Mesenchymal stem cell (in vitro differentiated cells and primary cell): Measurements from ENCODE around the gene TNNC1.
A peak's percentile ranks its signal among the peaks of the same experiment; 100 is the strongest.

Experiments
- DNase-seq: peaks from one replicate; pipeline ENCODE4 v3.0.0-alpha.2; 2013
- H2AFZ ChIP-seq: one replicate; pipeline ENCODE4 v1.6.1; 2013; ENCODE audit warnings: low read depth, mild to moderate bottlenecking, control low read depth, inconsistent platforms, low read length, moderate library complexity
- H2AK5ac ChIP-seq: 2 replicates; pipeline ENCODE4 v1.6.1; 2013; ENCODE audit warnings: low read length, moderate library complexity, mild to moderate bottlenecking, inconsistent platforms; ENCODE audit not compliant: severe bottlenecking
- H2BK120ac ChIP-seq: one replicate; pipeline ENCODE4 v1.6.1; 2013; ENCODE audit warnings: low read depth, mild to moderate bottlenecking, inconsistent platforms, low read length, moderate library complexity
- H2BK12ac ChIP-seq, 2 experiments: one replicate each; pipeline ENCODE4 v1.6.1; 2013; ENCODE audit warnings: inconsistent platforms in 2 of 2, low read length in 2 of 2, mild to moderate bottlenecking in 2 of 2, moderate library complexity in 2 of 2, control low read depth in 1 of 2
- H2BK15ac ChIP-seq: one replicate; pipeline ENCODE4 v1.6.1; 2013; ENCODE audit warnings: mild to moderate bottlenecking, low read depth, inconsistent platforms; ENCODE audit not compliant: poor library complexity, severe bottlenecking
- H2BK5ac ChIP-seq: 2 replicates; pipeline ENCODE4 v1.6.1; 2013; ENCODE audit warnings: low read depth, mild to moderate bottlenecking, low read length, control low read depth, inconsistent platforms; ENCODE audit not compliant: poor library complexity, severe bottlenecking
- H3K14ac ChIP-seq, 2 experiments: one replicate each; pipeline ENCODE4 v1.6.1; 2013; ENCODE audit warnings: inconsistent platforms in 2 of 2, low read length in 2 of 2, control low read depth in 1 of 2, mild to moderate bottlenecking in 1 of 2, moderate library complexity in 1 of 2
- H3K18ac ChIP-seq, 2 experiments: one replicate each; pipeline ENCODE4 v1.6.1; 2013; ENCODE audit warnings: inconsistent platforms in 2 of 2, low read length in 2 of 2, control low read depth in 1 of 2, low read depth in 1 of 2, mild to moderate bottlenecking in 1 of 2
- H3K23ac ChIP-seq, 2 experiments: one replicate each; pipeline ENCODE4 v1.6.1; 2013; ENCODE audit warnings: inconsistent platforms in 2 of 2, low read length in 2 of 2, mild to moderate bottlenecking in 2 of 2, moderate library complexity in 2 of 2, control low read depth in 1 of 2
- H3K27ac ChIP-seq: 2 replicates; pipeline ENCODE4 v1.5.1; 2013; ENCODE audit warnings: mild to moderate bottlenecking, moderate library complexity, low read length, control low read depth, inconsistent platforms; ENCODE audit not compliant: poor library complexity, severe bottlenecking
- H3K27me3 ChIP-seq, 2 experiments: 2 replicates each; pipeline versions ENCODE4 v1.6.1 to v1.7.0; 2013; ENCODE audit warnings: low read length in 2 of 2, mild to moderate bottlenecking in 2 of 2, moderate library complexity in 2 of 2, control low read depth in 1 of 2, inconsistent platforms in 1 of 2; ENCODE audit not compliant: control insufficient read depth in 1 of 2, insufficient read depth in 1 of 2
- H3K36me3 ChIP-seq, 2 experiments: 2 replicates each; pipeline versions ENCODE4 v1.6.1 to v1.7.0; 2013; ENCODE audit warnings: low read length in 2 of 2, control low read depth in 1 of 2, inconsistent platforms in 1 of 2, low read depth in 1 of 2, mild to moderate bottlenecking in 1 of 2; ENCODE audit not compliant: insufficient read depth in 2 of 2, control insufficient read depth in 1 of 2
- H3K4ac ChIP-seq, 2 experiments: one replicate each; pipeline ENCODE4 v1.6.1; 2013; ENCODE audit warnings: inconsistent platforms in 2 of 2, low read length in 2 of 2, mild to moderate bottlenecking in 2 of 2, moderate library complexity in 2 of 2, control low read depth in 1 of 2, low read depth in 1 of 2
- H3K4me1 ChIP-seq: 2 replicates; pipeline ENCODE4 v1.6.1; 2013; ENCODE audit warnings: low read depth, low read length, control low read depth; ENCODE audit not compliant: control insufficient read depth, insufficient read depth
- H3K4me2 ChIP-seq: 2 replicates; pipeline ENCODE4 v1.6.1; 2013; ENCODE audit warnings: low read length, mild to moderate bottlenecking, inconsistent platforms; ENCODE audit not compliant: poor library complexity, severe bottlenecking
- H3K4me3 ChIP-seq, 2 experiments: 2 replicates each; pipeline versions ENCODE4 v1.5.1 to v1.7.0; 2013; ENCODE audit warnings: low read length in 2 of 2, mild to moderate bottlenecking in 2 of 2, control low read depth in 1 of 2, low read depth in 1 of 2; ENCODE audit not compliant: insufficient read depth in 1 of 2
- H3K79me1 ChIP-seq: replicated peaks from 2 replicates; pipeline ENCODE4 v1.6.1; 2013; ENCODE audit warnings: mild to moderate bottlenecking, control low read depth, low read length, inconsistent platforms; ENCODE audit not compliant: poor library complexity, severe bottlenecking
- H3K9ac ChIP-seq: 2 replicates; pipeline ENCODE4 v1.7.0; 2013; ENCODE audit warnings: mild to moderate bottlenecking, low read length, moderate library complexity
- H3K9me3 ChIP-seq: 2 replicates; pipeline ENCODE4 v1.7.0; 2013; ENCODE audit warnings: mild to moderate bottlenecking, low read length; ENCODE audit not compliant: control insufficient read depth
- H4K8ac ChIP-seq: one replicate; pipeline ENCODE4 v1.6.1; 2013; ENCODE audit warnings: inconsistent platforms, mild to moderate bottlenecking, low read length, moderate library complexity
- H4K91ac ChIP-seq: one replicate; pipeline ENCODE4 v1.6.1; 2013; ENCODE audit warnings: mild to moderate bottlenecking, low read length, inconsistent platforms
- WGBS: methylation state at CpG from one replicate; pipeline ENCODE4 v1.1.7; 2013; ENCODE audit warnings: mixed read lengths; 5-methylcytosine and 5-hydroxymethylcytosine counted together

Gene TNNC1

GRCh38 chr3:52487050-52487787, 33.4 kb upstream of the TNNC1 start:
- Histone ChIP-seq H4K91ac (no peak overlapping the region), H3K9me3 (no peaks in the 10 kb centered on the region), H3K27ac (no peak overlapping the region), H3K79me1 (peaks cover 27% of the 10 kb centered on the region), H3K4me2 (no peak overlapping the region), H3K4ac (no peak overlapping the region), H3K23ac (no peak overlapping the region), H2AFZ (no peak overlapping the region), H2BK120ac (no peak overlapping the region), H4K8ac (no peak overlapping the region), H3K36me3 (peaks cover 79 to 96% of the 10 kb centered on the region in 2 experiments), H2BK15ac (no peak overlapping the region), H3K14ac (no peak overlapping the region), H3K27me3 (no peaks in the 10 kb centered on the region), H2AK5ac (no peak overlapping the region), H3K18ac (no peak overlapping the region), H3K9ac (no peak overlapping the region), H2BK5ac (no peak overlapping the region), H3K4me3 (no peak overlapping the region), H2BK12ac (no peak overlapping the region), H3K4me1 (peaks cover 31% of the 10 kb centered on the region)
- 97% methylated on average over 31 of the region's 31 CpGs for WGBS
- DNase-seq, result no peak

- H3K27ac ChIP-seq, result no peak overlapping the region
- H3K4me1 ChIP-seq, result peaks cover 11% of the 10 kb centered on the region
- WGBS, result 91% methylated on average over 10 of the region's 10 CpGs
- H3K27me3 ChIP-seq, result no peaks in the 10 kb centered on the region
- no peaks in the 10 kb centered on the region for H3K9me3 ChIP-seq
- no peak overlapping the region for H3K18ac ChIP-seq
- no peak overlapping the region for H4K8ac ChIP-seq
- no peak overlapping the region for H4K91ac ChIP-seq
- H3K14ac ChIP-seq, result no peak overlapping the region
- H2BK12ac ChIP-seq, result no peak overlapping the region
- H3K9ac ChIP-seq, result no peak overlapping the region
- no peak overlapping the region for H2BK15ac ChIP-seq
- no peak overlapping the region for H2BK5ac ChIP-seq
- no peak overlapping the region for H3K23ac ChIP-seq
- no peak overlapping the region for H2BK120ac ChIP-seq
- peaks cover 79 to 96% of the 10 kb centered on the region in 2 experiments for H3K36me3 ChIP-seq
- no peak for DNase-seq
- no peak overlapping the region for H3K4me3 ChIP-seq
- H3K4ac ChIP-seq, result no peak overlapping the region
- H2AFZ ChIP-seq, result no peak overlapping the region
- no peak overlapping the region for H3K4me2 ChIP-seq
- no peak overlapping the region for H2AK5ac ChIP-seq
- peaks cover 47% of the 10 kb centered on the region for H3K79me1 ChIP-seq
These were observed 31.0 kb upstream of the TNNC1 start for GRCh38 chr3:52484680-52485461.

- H3K4ac ChIP-seq, result no peak overlapping the region
- H4K91ac ChIP-seq, result no peak overlapping the region
- peak overlapping the region; percentile 30 for H3K9ac ChIP-seq
- H3K18ac ChIP-seq, result no peak overlapping the region
- no peak overlapping the region for H2BK120ac ChIP-seq
- H3K27me3 ChIP-seq, result no peaks in the 10 kb centered on the region
- no peak overlapping the region for H3K27ac ChIP-seq
- WGBS, result 89% methylated on average over 12 of the region's 13 CpGs
- H3K79me1 ChIP-seq, result peaks cover 48% of the 10 kb centered on the region
- H4K8ac ChIP-seq, result no peak overlapping the region
- H3K14ac ChIP-seq, result no peak overlapping the region
- no peak overlapping the region for H2BK15ac ChIP-seq
- peaks cover 79 to 96% of the 10 kb centered on the region in 2 experiments for H3K36me3 ChIP-seq
- no peak overlapping the region for H3K23ac ChIP-seq
- H2BK5ac ChIP-seq, result no peak overlapping the region
- H2AK5ac ChIP-seq, result no peak overlapping the region
- no peaks in the 10 kb centered on the region for H3K9me3 ChIP-seq
- no peak overlapping the region for H2AFZ ChIP-seq
- no peak overlapping the region for H2BK12ac ChIP-seq
- H3K4me3 ChIP-seq, result no peak overlapping the region
- H3K4me2 ChIP-seq, result no peak overlapping the region
- H3K4me1 ChIP-seq, result peaks cover 9% of the 10 kb centered on the region
- DNase-seq, result no peak
These were observed 29.9 kb upstream of the TNNC1 start for GRCh38 chr3:52483577-52484381.

GRCh38 chr3:52483081-52483480, 29.2 kb upstream of the TNNC1 start:
- Histone ChIP-seq H3K14ac (no peak overlapping the region), H4K91ac (peak overlapping the region; percentile 30), H4K8ac (no peak overlapping the region), H2AK5ac (no peak overlapping the region), H3K4me1 (peaks cover 9% of the 10 kb centered on the region), H3K27me3 (no peaks in the 10 kb centered on the region), H3K36me3 (peaks cover 81 to 96% of the 10 kb centered on the region in 2 experiments), H2BK15ac (no peak overlapping the region), H3K27ac (no peak overlapping the region), H3K18ac (no peak overlapping the region), H3K23ac (no peak overlapping the region), H3K4ac (no peak overlapping the region), H3K9ac (peak overlapping the region; percentile 30), H2BK5ac (no peak overlapping the region), H2BK12ac (no peak overlapping the region), H2BK120ac (no peak overlapping the region), H3K4me2 (no peak overlapping the region), H3K79me1 (peaks cover 47% of the 10 kb centered on the region), H2AFZ (no peak overlapping the region), H3K4me3 (no peak overlapping the region), H3K9me3 (no peaks in the 10 kb centered on the region)
- 91% methylated on average over 14 of the region's 14 CpGs for WGBS
- no peak for DNase-seq
